GM23338 (cell line): Measurements from ENCODE around the gene TMEM59L.

Source experiments
- EZH2 ChIP-seq: fragments of 200-600 bp; sonication (generic); IDR thresholded peaks from one replicate; pipeline ENCODE4 v1.8.0; 2017; ENCODE audit warnings: antibody characterized with exemption, mild to moderate bottlenecking, low read depth; ENCODE audit not compliant: unreplicated experiment
- JUNB ChIP-seq: IDR thresholded peaks from one replicate; pipeline ENCODE4 v1.6.1; 2016; ENCODE audit warnings: antibody characterized with exemption; ENCODE audit not compliant: unreplicated experiment
- TF ChIP-seq, protein P1 (sequence below), 2 experiments: fragments of 200-600 bp in 1 of 2; sonication (generic) in 1 of 2; conservative IDR thresholded peaks; 2 replicates each; pipeline versions ENCODE4 v1.5.1 to v1.6.1; 2016 to 2017; ENCODE audit warnings: antibody characterized with exemption in 2 of 2, low read depth in 2 of 2, mild to moderate bottlenecking in 2 of 2, moderate library complexity in 1 of 2
- TF ChIP-seq, protein P2 (sequence below): fragments of 250-450 bp; sonication (Bioruptor Pico); IDR thresholded peaks from 2 replicates; pipeline ENCODE4 v1.5.0; 2020; ENCODE audit warnings: mild to moderate bottlenecking, moderate library complexity

- TF ChIP-seq, protein P1, sequence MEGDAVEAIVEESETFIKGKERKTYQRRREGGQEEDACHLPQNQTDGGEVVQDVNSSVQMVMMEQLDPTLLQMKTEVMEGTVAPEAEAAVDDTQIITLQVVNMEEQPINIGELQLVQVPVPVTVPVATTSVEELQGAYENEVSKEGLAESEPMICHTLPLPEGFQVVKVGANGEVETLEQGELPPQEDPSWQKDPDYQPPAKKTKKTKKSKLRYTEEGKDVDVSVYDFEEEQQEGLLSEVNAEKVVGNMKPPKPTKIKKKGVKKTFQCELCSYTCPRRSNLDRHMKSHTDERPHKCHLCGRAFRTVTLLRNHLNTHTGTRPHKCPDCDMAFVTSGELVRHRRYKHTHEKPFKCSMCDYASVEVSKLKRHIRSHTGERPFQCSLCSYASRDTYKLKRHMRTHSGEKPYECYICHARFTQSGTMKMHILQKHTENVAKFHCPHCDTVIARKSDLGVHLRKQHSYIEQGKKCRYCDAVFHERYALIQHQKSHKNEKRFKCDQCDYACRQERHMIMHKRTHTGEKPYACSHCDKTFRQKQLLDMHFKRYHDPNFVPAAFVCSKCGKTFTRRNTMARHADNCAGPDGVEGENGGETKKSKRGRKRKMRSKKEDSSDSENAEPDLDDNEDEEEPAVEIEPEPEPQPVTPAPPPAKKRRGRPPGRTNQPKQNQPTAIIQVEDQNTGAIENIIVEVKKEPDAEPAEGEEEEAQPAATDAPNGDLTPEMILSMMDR (conservative IDR thresholded peaks at IDR 0.05; ENCODE audit: low read depth in 2 of 2) = no peak
- TF ChIP-seq EZH2 = peak; percentile 54
- TF ChIP-seq, protein P2, sequence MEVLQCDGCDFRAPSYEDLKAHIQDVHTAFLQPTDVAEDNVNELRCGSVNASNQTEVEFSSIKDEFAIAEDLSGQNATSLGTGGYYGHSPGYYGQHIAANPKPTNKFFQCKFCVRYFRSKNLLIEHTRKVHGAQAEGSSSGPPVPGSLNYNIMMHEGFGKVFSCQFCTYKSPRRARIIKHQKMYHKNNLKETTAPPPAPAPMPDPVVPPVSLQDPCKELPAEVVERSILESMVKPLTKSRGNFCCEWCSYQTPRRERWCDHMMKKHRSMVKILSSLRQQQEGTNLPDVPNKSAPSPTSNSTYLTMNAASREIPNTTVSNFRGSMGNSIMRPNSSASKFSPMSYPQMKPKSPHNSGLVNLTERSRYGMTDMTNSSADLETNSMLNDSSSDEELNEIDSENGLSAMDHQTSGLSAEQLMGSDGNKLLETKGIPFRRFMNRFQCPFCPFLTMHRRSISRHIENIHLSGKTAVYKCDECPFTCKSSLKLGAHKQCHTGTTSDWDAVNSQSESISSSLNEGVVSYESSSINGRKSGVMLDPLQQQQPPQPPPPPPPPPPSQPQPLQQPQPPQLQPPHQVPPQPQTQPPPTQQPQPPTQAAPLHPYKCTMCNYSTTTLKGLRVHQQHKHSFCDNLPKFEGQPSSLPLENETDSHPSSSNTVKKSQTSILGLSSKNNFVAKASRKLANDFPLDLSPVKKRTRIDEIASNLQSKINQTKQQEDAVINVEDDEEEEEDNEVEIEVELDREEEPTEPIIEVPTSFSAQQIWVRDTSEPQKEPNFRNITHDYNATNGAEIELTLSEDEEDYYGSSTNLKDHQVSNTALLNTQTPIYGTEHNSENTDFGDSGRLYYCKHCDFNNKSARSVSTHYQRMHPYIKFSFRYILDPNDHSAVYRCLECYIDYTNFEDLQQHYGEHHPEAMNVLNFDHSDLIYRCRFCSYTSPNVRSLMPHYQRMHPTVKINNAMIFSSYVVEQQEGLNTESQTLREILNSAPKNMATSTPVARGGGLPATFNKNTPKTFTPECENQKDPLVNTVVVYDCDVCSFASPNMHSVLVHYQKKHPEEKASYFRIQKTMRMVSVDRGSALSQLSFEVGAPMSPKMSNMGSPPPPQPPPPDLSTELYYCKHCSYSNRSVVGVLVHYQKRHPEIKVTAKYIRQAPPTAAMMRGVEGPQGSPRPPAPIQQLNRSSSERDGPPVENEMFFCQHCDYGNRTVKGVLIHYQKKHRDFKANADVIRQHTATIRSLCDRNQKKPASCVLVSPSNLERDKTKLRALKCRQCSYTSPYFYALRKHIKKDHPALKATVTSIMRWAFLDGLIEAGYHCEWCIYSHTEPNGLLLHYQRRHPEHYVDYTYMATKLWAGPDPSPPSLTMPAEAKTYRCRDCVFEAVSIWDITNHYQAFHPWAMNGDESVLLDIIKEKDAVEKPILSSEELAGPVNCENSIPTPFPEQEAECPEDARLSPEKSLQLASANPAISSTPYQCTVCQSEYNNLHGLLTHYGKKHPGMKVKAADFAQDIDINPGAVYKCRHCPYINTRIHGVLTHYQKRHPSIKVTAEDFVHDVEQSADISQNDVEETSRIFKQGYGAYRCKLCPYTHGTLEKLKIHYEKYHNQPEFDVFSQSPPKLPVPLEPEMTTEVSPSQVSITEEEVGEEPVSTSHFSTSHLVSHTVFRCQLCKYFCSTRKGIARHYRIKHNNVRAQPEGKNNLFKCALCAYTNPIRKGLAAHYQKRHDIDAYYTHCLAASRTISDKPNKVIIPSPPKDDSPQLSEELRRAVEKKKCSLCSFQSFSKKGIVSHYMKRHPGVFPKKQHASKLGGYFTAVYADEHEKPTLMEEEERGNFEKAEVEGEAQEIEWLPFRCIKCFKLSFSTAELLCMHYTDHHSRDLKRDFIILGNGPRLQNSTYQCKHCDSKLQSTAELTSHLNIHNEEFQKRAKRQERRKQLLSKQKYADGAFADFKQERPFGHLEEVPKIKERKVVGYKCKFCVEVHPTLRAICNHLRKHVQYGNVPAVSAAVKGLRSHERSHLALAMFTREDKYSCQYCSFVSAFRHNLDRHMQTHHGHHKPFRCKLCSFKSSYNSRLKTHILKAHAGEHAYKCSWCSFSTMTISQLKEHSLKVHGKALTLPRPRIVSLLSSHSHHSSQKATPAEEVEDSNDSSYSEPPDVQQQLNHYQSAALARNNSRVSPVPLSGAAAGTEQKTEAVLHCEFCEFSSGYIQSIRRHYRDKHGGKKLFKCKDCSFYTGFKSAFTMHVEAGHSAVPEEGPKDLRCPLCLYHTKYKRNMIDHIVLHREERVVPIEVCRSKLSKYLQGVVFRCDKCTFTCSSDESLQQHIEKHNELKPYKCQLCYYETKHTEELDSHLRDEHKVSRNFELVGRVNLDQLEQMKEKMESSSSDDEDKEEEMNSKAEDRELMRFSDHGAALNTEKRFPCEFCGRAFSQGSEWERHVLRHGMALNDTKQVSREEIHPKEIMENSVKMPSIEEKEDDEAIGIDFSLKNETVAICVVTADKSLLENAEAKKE = no peak
- TF ChIP-seq JUNB = no peak
Measured at GRCh38 chr19:18606281-18607225, 6.1 kb upstream of the TMEM59L start, which contains the start of gene CRLF1.
